GM12878 (cell line): Measurements from ENCODE around the gene TRAT1. TPM values are rescaled to one million over a fixed set of nuclear protein-coding genes. Genes with fewer than 3 reads are reported as not detected.

Experiments used
- ATAC-seq: fragments of 200-7000 bp; cut with Tn5 transposase; 3 replicates; pipeline ENCODE4 v1.9.1; 2020; ENCODE audit warnings: mild to moderate bottlenecking, moderate library complexity
- BruUV-seq: library from RNA; stranded (reverse); fragments of 400-500 nt; replicated peaks from 2 replicates; lab custom pipeline; 2021; lab: Mats Ljungman, UMichigan
- CTCF ChIA-PET: fragments of 300-600 bp; sonication (Branson Sonifier 250); formaldehyde crosslinking; extraction: SDS; loops from one replicate; lab custom pipeline; 2021; ENCODE audit warnings: inconsistent platforms; lab: Yijun Ruan, JAX
- POLR2A ChIA-PET: fragments of 350-600 bp; formaldehyde crosslinking; extraction: SDS; loops from one replicate; lab custom pipeline; 2021; ENCODE audit warnings: inconsistent platforms; lab: Charles Lee
- RAD21 ChIA-PET: fragments of 300-600 bp; sonication (Branson Sonifier 250); formaldehyde crosslinking; loops from one replicate; lab custom pipeline; 2023; ENCODE audit warnings: antibody characterized with exemption; ENCODE audit not compliant: unreplicated experiment; lab: Charles Lee
- SMC1A ChIA-PET: fragments of 300-600 bp; sonication (Branson Sonifier 250); formaldehyde crosslinking; loops from one replicate; lab custom pipeline; 2023; ENCODE audit not compliant: unreplicated experiment, uncharacterized antibody; lab: Charles Lee
- DNase-seq: peaks from one replicate; pipeline ENCODE4 v3.0.0-alpha.2; 2011; ENCODE audit warnings: low read depth, low spot score
- FAIRE-seq: peaks from 3 replicates; lab custom pipeline; 2011; peaks lifted over from hg19 to GRCh38; lab: Jason Lieb, UNC
- H2AFZ ChIP-seq: 2 replicates; pipeline ENCODE4 v1.6.0; 2011; ENCODE audit warnings: low read depth, low read length, control low read depth; ENCODE audit not compliant: control insufficient read depth
- H3K27ac ChIP-seq: 2 replicates; pipeline ENCODE4 v1.5.1; 2011; ENCODE audit warnings: control low read depth; ENCODE audit not compliant: control insufficient read depth, insufficient read depth
- H3K27me3 ChIP-seq, 2 experiments: replicated peaks in 1 of 2; 2 replicates each; pipeline versions ENCODE4 v1.6.0 to v1.6.1; 2011; ENCODE audit warnings: low read length in 1 of 2; ENCODE audit not compliant: control insufficient read depth in 2 of 2, insufficient read depth in 2 of 2
- H3K36me3 ChIP-seq, 2 experiments: 2 replicates each; pipeline ENCODE4 v1.5.1; 2011; ENCODE audit warnings: low read length in 1 of 2; ENCODE audit not compliant: control insufficient read depth in 2 of 2, insufficient read depth in 2 of 2
- H3K4me1 ChIP-seq: 2 replicates; pipeline ENCODE4 v1.6.1; 2011; ENCODE audit warnings: mild to moderate bottlenecking, low read length, moderate library complexity, mixed read lengths; ENCODE audit not compliant: control insufficient read depth, insufficient read depth
- H3K4me2 ChIP-seq: 2 replicates; pipeline ENCODE4 v1.6.0; 2011; ENCODE audit warnings: control low read depth; ENCODE audit not compliant: control insufficient read depth, insufficient read depth
- H3K4me3 ChIP-seq: fragments of 200-600 bp; sonication (generic); 2 replicates; pipeline ENCODE4 v1.5.1; 2016
- H3K79me2 ChIP-seq: 2 replicates; pipeline ENCODE4 v1.6.0; 2011; ENCODE audit warnings: low read length; ENCODE audit not compliant: control insufficient read depth, insufficient read depth
- H3K9ac ChIP-seq: 2 replicates; pipeline ENCODE4 v1.8.0; 2011; ENCODE audit warnings: low read length, control low read depth, mixed read lengths; ENCODE audit not compliant: control insufficient read depth, insufficient read depth
- H3K9me3 ChIP-seq: replicated peaks from 3 replicates; pipeline ENCODE4 v1.5.1; 2011; ENCODE audit warnings: mild to moderate bottlenecking, low read length; ENCODE audit not compliant: control insufficient read depth, insufficient read depth
- H4K20me1 ChIP-seq: 2 replicates; pipeline ENCODE4 v1.6.0; 2011; ENCODE audit not compliant: control insufficient read depth, insufficient read depth
- CBX3 ChIP-seq: fragments of 200-600 bp; sonication (generic); IDR thresholded peaks from 2 replicates; pipeline ENCODE4 v1.6.1; 2016; ENCODE audit warnings: low read depth, borderline replicate concordance
- FOXM1 ChIP-seq: IDR thresholded peaks from 2 replicates; pipeline ENCODE4 v1.6.1; 2012; ENCODE audit warnings: low read depth, mild to moderate bottlenecking, inconsistent platforms, low read length, moderate library complexity
- JUNB ChIP-seq: IDR thresholded peaks from 2 replicates; pipeline ENCODE4 v1.6.1; 2016; ENCODE audit warnings: antibody characterized with exemption, mild to moderate bottlenecking
- MYB ChIP-seq: fragments of 150-350 bp; IDR thresholded peaks from 2 replicates; pipeline ENCODE4 v1.6.1; 2014; ENCODE audit warnings: mild to moderate bottlenecking, low read depth, low read length, borderline replicate concordance
- NBN ChIP-seq: fragments of 450-650 bp; IDR thresholded peaks from 2 replicates; pipeline ENCODE4 v1.6.1; 2016
- RB1 ChIP-seq: fragments of 450-650 bp; formaldehyde crosslinking; IDR thresholded peaks from 2 replicates; pipeline ENCODE4 v1.6.1; 2017; ENCODE audit warnings: mild to moderate bottlenecking, borderline replicate concordance
- TAF1 ChIP-seq: IDR thresholded peaks from 2 replicates; pipeline ENCODE4 v1.6.1; 2011; ENCODE audit warnings: mild to moderate bottlenecking, low read depth, low read length, borderline replicate concordance
- ZBTB33 ChIP-seq: fragments of 450-650 bp; IDR thresholded peaks from 2 replicates; pipeline ENCODE4 v1.6.1; 2017; ENCODE audit warnings: mild to moderate bottlenecking
- ZNF274 ChIP-seq: IDR thresholded peaks from one replicate; pipeline ENCODE4 v1.8.0; 2011; ENCODE audit not compliant: insufficient read length, insufficient read depth
- WGBS: methylation state at CpG from one replicate; pipeline ENCODE4 v1.1.6; 2016; ENCODE audit warnings: low lambda C conversion rate; ENCODE audit not compliant: insufficient replicate concordance, insufficient coverage; ENCODE audit errors: missing lambda C conversion rate; 5-methylcytosine and 5-hydroxymethylcytosine counted together
- in situ Hi-C: fragments of 300-500 bp; cut with MboI; formaldehyde crosslinking; loops from 9 replicates; pipeline ENCODE4 v1.14.3; 2018; ENCODE audit warnings: mixed read lengths
- intact Hi-C: fragments of 100-400 bp; cut with micrococcal nuclease; formaldehyde crosslinking; loops from one replicate; pipeline ENCODE4 v1.14.2; 2022; ENCODE audit not compliant: unreplicated experiment
- polyA plus RNA-seq, 11 experiments: library from polyadenylated mRNA; depleted of rRNA in 4 of 11; unstranded in 6 of 11; stranded (reverse) in 5 of 11; fragments of >200 nt; fragmentation: Nextera tagmentation in 4 of 11; fragmentation: Illumina TruSeq in 1 of 11; extraction: Ambion mirVana in 4 of 11; extraction: Trizol in 1 of 11; gene quantifications; 1 replicate in 1 of 11; 2 replicates in 10 of 11; pipeline versions ENCODE4 v1.2.1 to v1.2.3, GENCODE V29; 2011 to 2016; ENCODE audit warnings: inconsistent platforms in 2 of 11, missing spikeins in 2 of 11, low read depth in 1 of 11
- total RNA-seq, 4 experiments: library from RNA; depleted of rRNA in 3 of 4; stranded (reverse); fragments of >200 nt in 3 of 4; fragmentation: Illumina TruSeq in 1 of 4; extraction: Trizol in 1 of 4; gene quantifications; 2 replicates each; pipeline versions ENCODE4 v1.2.1 to v1.2.3, GENCODE V29; 2013 to 2021

The TRAT1 gene
- total and polyA plus RNA-seq, 10 of the 15 experiments (the other 5 are each of a cell fraction or from before 2014, with no cell fraction given) = 0.11 to 1.5 (median 0.18) TPM; not detected in 2

DNA sequence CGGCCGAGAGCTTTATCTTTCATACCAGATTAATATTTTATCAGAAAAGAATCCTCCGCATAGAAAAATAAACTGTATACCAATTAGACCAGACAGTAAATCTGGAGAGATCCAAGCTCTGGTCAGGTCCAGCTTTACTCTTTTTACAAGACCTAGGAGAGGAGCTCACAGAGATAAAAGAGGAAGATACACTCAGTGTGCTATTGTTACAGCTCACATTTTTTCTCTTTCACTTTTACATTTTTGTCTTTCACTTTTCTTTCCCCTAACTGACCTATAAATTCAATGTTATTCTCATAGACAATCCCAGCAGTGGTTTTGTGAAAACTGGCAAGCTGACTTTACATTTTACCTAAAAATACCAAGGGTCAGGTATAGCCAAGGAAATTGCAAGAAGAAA lies 75.3 kb downstream of the TRAT1 start (continued):
- no peak for TF ChIP-seq FOXM1
- no peak for TF ChIP-seq RB1
- no peak for TF ChIP-seq CBX3
- TF ChIP-seq, all 136 proteins: peak for 0

- POLR2A ChIA-PET = no interaction called here
- Histone ChIP-seq H3K9ac (no peak overlapping the region), H3K36me3 (no peaks in the 10 kb centered on the region), H3K4me3 (no peak overlapping the region), H4K20me1 (no peaks in the 10 kb centered on the region), H3K9me3 (no peaks in the 10 kb centered on the region)
- SMC1A ChIA-PET = interaction anchor here (0.6 to 1.4 kb wide), 3 partner anchors 8 to 1888 kb away, joined by 3 to 4 read pairs (median 3); no protein-coding TSS in a partner anchor
- WGBS = 46% methylated on average over 3 of the region's 3 CpGs
- intact Hi-C loops = no loop called here
- TF ChIP-seq RB1 (no peak), MYB (no peak), JUNB (no peak), ZBTB33 (no peak), TAF1 (no peak), ZNF274 (no peak), FOXM1 (no peak), NBN (no peak)
- TF ChIP-seq, all 136 proteins: peak for 0
- ATAC-seq = no peak
- in situ Hi-C loops = no loop called here
- BruUV-seq = no TSS peak
- no peak overlapping the region for H3K27ac ChIP-seq
- no peak overlapping the region for H3K4me2 ChIP-seq
- H2AFZ ChIP-seq = no peak overlapping the region
- RAD21 ChIA-PET = no interaction called here
- CTCF ChIA-PET = interaction anchor here (1.2 kb wide), 1 partner anchor 15 kb away, joined by 4 read pairs; no protein-coding TSS in a partner anchor
- H3K79me2 ChIP-seq = no peaks in the 10 kb centered on the region
- no peak for DNase-seq
- H3K4me1 ChIP-seq = no peaks in the 10 kb centered on the region
- no peaks in the 10 kb centered on the region for H3K27me3 ChIP-seq
- FAIRE-seq = no peak
Measured at GRCh38 chr3:108899530-108899929, 76.9 kb downstream of the TRAT1 start.

Other genes with a start within 250 kb of the TRAT1 start
- 28.6 and 37.2 TPM in 2 replicates for gene CIP2A, start 233.3 kb upstream of the TRAT1 start, total RNA-seq (2014; rRNA removed)
- 26.2 and 32.3 TPM in 2 replicates for gene CIP2A, start 233.3 kb upstream of the TRAT1 start, total RNA-seq (2014; rRNA removed; fragmentation: Illumina TruSeq; extraction: Trizol)
- 25.8 and 26.6 TPM in 2 replicates for gene CIP2A, start 233.3 kb upstream of the TRAT1 start, total RNA-seq (2021)
- 28.7 and 39.5 TPM in 2 replicates for gene CIP2A, start 233.3 kb upstream of the TRAT1 start, polyA plus RNA-seq (2011; rRNA removed)
- gene CIP2A, start 233.3 kb upstream of the TRAT1 start, polyA plus RNA-seq (2014; fragmentation: Illumina TruSeq; extraction: Trizol) = 29.7 and 33.9 TPM in 2 replicates
- gene CIP2A, start 233.3 kb upstream of the TRAT1 start, polyA plus RNA-seq (2014; fragmentation: Nextera tagmentation; extraction: Ambion mirVana) = 10 to 100 TPM; 12.5 to 18.8 TPM
- gene CIP2A, start 233.3 kb upstream of the TRAT1 start, polyA plus RNA-seq (2014; rRNA removed) = 14.9 and 28.2 TPM in 2 replicates
- gene CIP2A, start 233.3 kb upstream of the TRAT1 start, polyA plus RNA-seq (2016; fragmentation: Nextera tagmentation; extraction: Ambion mirVana) = 10 to 100 TPM; 25.2 to 26.4 TPM
- gene DZIP3, start 233.1 kb upstream of the TRAT1 start, total RNA-seq (2014; rRNA removed) = 5.8 and 8.4 TPM in 2 replicates
- 10.1 and 10.3 TPM in 2 replicates for gene DZIP3, start 233.1 kb upstream of the TRAT1 start, total RNA-seq (2014; rRNA removed; fragmentation: Illumina TruSeq; extraction: Trizol)
- gene DZIP3, start 233.1 kb upstream of the TRAT1 start, total RNA-seq (2021) = 8.9 and 9.3 TPM in 2 replicates
- gene DZIP3, start 233.1 kb upstream of the TRAT1 start, polyA plus RNA-seq (2011; rRNA removed) = 15.6 and 27.7 TPM in 2 replicates
- gene DZIP3, start 233.1 kb upstream of the TRAT1 start, polyA plus RNA-seq (2014; fragmentation: Illumina TruSeq; extraction: Trizol) = 9.0 and 11.7 TPM in 2 replicates
- gene DZIP3, start 233.1 kb upstream of the TRAT1 start, polyA plus RNA-seq (2014; fragmentation: Nextera tagmentation; extraction: Ambion mirVana) = 1 to 10 TPM; 4.3 to 7.8 TPM
- gene DZIP3, start 233.1 kb upstream of the TRAT1 start, polyA plus RNA-seq (2014; rRNA removed) = 4.6 and 5.4 TPM in 2 replicates
- 10 to 100 TPM; 10.8 to 11.6 TPM for gene DZIP3, start 233.1 kb upstream of the TRAT1 start, polyA plus RNA-seq (2016; fragmentation: Nextera tagmentation; extraction: Ambion mirVana)
- gene RETNLB, start 65.4 kb upstream of the TRAT1 start, total RNA-seq (2014; rRNA removed) = not detected in 2 replicates
- not detected in 2 replicates for gene RETNLB, start 65.4 kb upstream of the TRAT1 start, total RNA-seq (2014; rRNA removed; fragmentation: Illumina TruSeq; extraction: Trizol)
- not detected in 2 replicates for gene RETNLB, start 65.4 kb upstream of the TRAT1 start, total RNA-seq (2021)
- gene RETNLB, start 65.4 kb upstream of the TRAT1 start, polyA plus RNA-seq (2011; rRNA removed) = not detected in 2 replicates
- not detected in 2 replicates for gene RETNLB, start 65.4 kb upstream of the TRAT1 start, polyA plus RNA-seq (2014; fragmentation: Illumina TruSeq; extraction: Trizol)
- gene RETNLB, start 65.4 kb upstream of the TRAT1 start, polyA plus RNA-seq (2014; fragmentation: Nextera tagmentation; extraction: Ambion mirVana) = not detected
- not detected in 2 replicates for gene RETNLB, start 65.4 kb upstream of the TRAT1 start, polyA plus RNA-seq (2014; rRNA removed)
- not detected for gene RETNLB, start 65.4 kb upstream of the TRAT1 start, polyA plus RNA-seq (2016; fragmentation: Nextera tagmentation; extraction: Ambion mirVana)
- not detected in 2 replicates for gene GUCA1C, start 131.1 kb downstream of the TRAT1 start, total RNA-seq (2014; rRNA removed)
- gene GUCA1C, start 131.1 kb downstream of the TRAT1 start, total RNA-seq (2014; rRNA removed; fragmentation: Illumina TruSeq; extraction: Trizol) = not detected in 2 replicates
- not detected in 2 replicates for gene GUCA1C, start 131.1 kb downstream of the TRAT1 start, total RNA-seq (2021)
- gene GUCA1C, start 131.1 kb downstream of the TRAT1 start, polyA plus RNA-seq (2011; rRNA removed) = not detected in 2 replicates
- gene GUCA1C, start 131.1 kb downstream of the TRAT1 start, polyA plus RNA-seq (2014; fragmentation: Illumina TruSeq; extraction: Trizol) = not detected in 2 replicates
- gene GUCA1C, start 131.1 kb downstream of the TRAT1 start, polyA plus RNA-seq (2014; fragmentation: Nextera tagmentation; extraction: Ambion mirVana) = not detected
- not detected in 2 replicates for gene GUCA1C, start 131.1 kb downstream of the TRAT1 start, polyA plus RNA-seq (2014; rRNA removed)
- gene GUCA1C, start 131.1 kb downstream of the TRAT1 start, polyA plus RNA-seq (2016; fragmentation: Nextera tagmentation; extraction: Ambion mirVana) = not detected